A673 (cell line): ENCODE results near the gene SKIC3. TPM values are rescaled to one million over a fixed set of nuclear protein-coding genes. Genes with fewer than 3 reads are reported as not detected.

Source experiments
- BruUV-seq: library from RNA; stranded (reverse); fragments of 400-500 nt; replicated peaks from 2 replicates; lab custom pipeline; 2021; lab: Mats Ljungman, UMichigan
- CTCF ChIA-PET: fragments of 300-600 bp; sonication (Branson Sonifier 250); formaldehyde crosslinking; loops from one replicate; lab custom pipeline; 2022; ENCODE audit warnings: antibody characterized with exemption; lab: Charles Lee
- POLR2A ChIA-PET: fragments of 300-600 bp; sonication (Branson Sonifier 250); formaldehyde crosslinking; loops from one replicate; lab custom pipeline; 2022; ENCODE audit warnings: antibody characterized with exemption; ENCODE audit not compliant: low non-redundant PET; lab: Charles Lee
- DNase-seq: peaks from one replicate; pipeline ENCODE4 v3.0.0-alpha.2; 2015; ENCODE audit warnings: low spot score
- H3K27ac ChIP-seq: fragments of 200-600 bp; sonication (generic); 2 replicates; pipeline ENCODE4 v1.5.1; 2016; ENCODE audit warnings: mixed run types, low read depth, mild to moderate bottlenecking, mixed read lengths, antibody characterized with exemption, low read length; ENCODE audit not compliant: poor library complexity, severe bottlenecking
- H3K27me3 ChIP-seq: fragments of 200-600 bp; sonication (generic); replicated peaks from 2 replicates; pipeline ENCODE4 v1.6.1; 2017; ENCODE audit warnings: mixed run types, low read depth, mild to moderate bottlenecking, mixed read lengths, antibody characterized with exemption, low read length; ENCODE audit not compliant: insufficient read depth, poor library complexity
- H3K36me3 ChIP-seq: fragments of 200-600 bp; sonication (generic); 2 replicates; pipeline ENCODE4 v1.6.1; 2016; ENCODE audit warnings: mixed run types, mild to moderate bottlenecking, mixed read lengths, antibody characterized with exemption, low read length; ENCODE audit not compliant: insufficient read depth, poor library complexity, severe bottlenecking
- H3K4me1 ChIP-seq: fragments of 200-600 bp; sonication (generic); 2 replicates; pipeline ENCODE4 v1.6.1; 2017; ENCODE audit warnings: mixed run types, mild to moderate bottlenecking, mixed read lengths, antibody characterized with exemption, low read length; ENCODE audit not compliant: insufficient read depth, poor library complexity, severe bottlenecking
- H3K4me3 ChIP-seq: fragments of 200-600 bp; sonication (generic); 2 replicates; pipeline ENCODE4 v1.5.1; 2016; ENCODE audit warnings: low read depth, mixed run types, mild to moderate bottlenecking, mixed read lengths, low read length; ENCODE audit not compliant: poor library complexity, severe bottlenecking
- H3K9me3 ChIP-seq: fragments of 200-600 bp; sonication (generic); 2 replicates; pipeline ENCODE4 v1.6.1; 2016; ENCODE audit warnings: mixed run types, low read depth, mild to moderate bottlenecking, mixed read lengths, antibody characterized with exemption, low read length; ENCODE audit not compliant: poor library complexity, severe bottlenecking
- CTCF ChIP-seq: fragments of 300-800, 200-600 bp; sonication (generic); conservative IDR thresholded peaks from 2 replicates; pipeline ENCODE4 v1.5.1; 2017; ENCODE audit warnings: low read depth, mild to moderate bottlenecking, antibody characterized with exemption, low read length, moderate library complexity, mixed read lengths
- EZH2 ChIP-seq: fragments of 200-600 bp; sonication (generic); IDR thresholded peaks from 2 replicates; pipeline ENCODE4 v1.6.1; 2017; ENCODE audit warnings: borderline replicate concordance, low read depth, mild to moderate bottlenecking, mixed read lengths, antibody characterized with exemption, low read length; ENCODE audit not compliant: poor library complexity, severe bottlenecking
- intact Hi-C: fragments of 100-400 bp; cut with micrococcal nuclease; formaldehyde crosslinking; loops from one replicate; pipeline ENCODE4 v1.10.0; 2022; ENCODE audit not compliant: unreplicated experiment
- total RNA-seq: library from RNA; stranded (reverse); gene quantifications from 2 replicates; pipeline ENCODE4 v1.2.3, GENCODE V29; 2021

The SKIC3 gene
- total RNA-seq, 1 experiment from 2014 or later: 91.0 TPM

DNA sequence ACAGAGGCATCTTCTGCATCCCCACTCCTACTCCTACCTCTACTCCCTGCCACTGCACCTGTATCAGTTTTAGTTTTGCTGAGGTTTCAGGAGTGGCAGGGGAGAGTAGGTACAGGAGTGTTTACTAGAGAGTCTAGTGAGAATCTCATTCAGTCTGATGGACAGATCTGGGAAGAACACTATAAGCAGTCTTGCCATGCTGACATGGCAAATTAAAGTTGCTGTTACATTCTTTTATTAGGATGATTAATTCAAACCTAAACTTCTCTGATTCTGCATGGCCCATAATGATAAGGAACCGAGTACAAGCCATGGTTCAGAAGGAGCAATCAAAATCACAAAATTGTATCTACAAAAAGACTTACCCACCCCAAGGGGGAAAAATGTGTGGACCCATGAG is 7.5 kb upstream of the SKIC3 start:
- Histone ChIP-seq H3K27ac (no peak overlapping the region), H3K4me3 (no peak overlapping the region), H3K9me3 (no peaks in the 10 kb centered on the region), H3K36me3 (no peaks in the 10 kb centered on the region), H3K4me1 (no peaks in the 10 kb centered on the region), H3K27me3 (no peaks in the 10 kb centered on the region)
- TF ChIP-seq EZH2 (no peak), CTCF (no peak)
- BruUV-seq: no TSS peak
- POLR2A ChIA-PET: no interaction called here
- intact Hi-C loops: no loop called here
- DNase-seq: no peak
- CTCF ChIA-PET: no interaction called here

DNA sequence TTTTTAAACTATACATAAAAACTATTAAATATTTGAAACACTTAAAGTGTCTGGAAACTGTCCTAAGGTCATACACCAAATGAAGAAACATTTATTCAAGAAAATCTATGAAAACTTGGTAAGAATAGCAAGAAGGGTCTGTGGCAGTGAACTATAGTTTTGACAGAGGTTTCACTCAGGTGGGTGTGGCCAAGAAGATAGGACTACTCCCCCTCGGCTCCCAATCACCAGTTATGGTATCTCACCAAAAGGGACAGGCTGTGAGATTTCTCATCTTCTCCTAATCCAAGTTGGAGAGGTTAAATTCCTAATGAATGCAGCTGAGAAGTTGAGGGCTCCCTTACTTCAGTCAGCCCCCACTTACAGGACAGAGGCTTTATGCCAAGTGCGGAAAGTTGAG is 3.1 kb upstream of the SKIC3 start:
- H3K9me3 ChIP-seq: no peaks in the 10 kb centered on the region
- H3K4me3 ChIP-seq: no peak overlapping the region
- H3K27me3 ChIP-seq: no peaks in the 10 kb centered on the region
- TF ChIP-seq EZH2: no peak
- no peak for TF ChIP-seq CTCF
- peaks cover 7% of the 10 kb centered on the region for H3K4me1 ChIP-seq
- H3K36me3 ChIP-seq: peaks cover 2% of the 10 kb centered on the region
- ChIA-PET CTCF (no interaction called here), POLR2A (no interaction called here)
- H3K27ac ChIP-seq: no peak overlapping the region
- intact Hi-C loops: loop anchor here (10.0 kb wide), 1 partner anchor 287 kb away; no protein-coding TSS in a partner anchor
- no TSS peak for BruUV-seq
- DNase-seq: no peak

DNA sequence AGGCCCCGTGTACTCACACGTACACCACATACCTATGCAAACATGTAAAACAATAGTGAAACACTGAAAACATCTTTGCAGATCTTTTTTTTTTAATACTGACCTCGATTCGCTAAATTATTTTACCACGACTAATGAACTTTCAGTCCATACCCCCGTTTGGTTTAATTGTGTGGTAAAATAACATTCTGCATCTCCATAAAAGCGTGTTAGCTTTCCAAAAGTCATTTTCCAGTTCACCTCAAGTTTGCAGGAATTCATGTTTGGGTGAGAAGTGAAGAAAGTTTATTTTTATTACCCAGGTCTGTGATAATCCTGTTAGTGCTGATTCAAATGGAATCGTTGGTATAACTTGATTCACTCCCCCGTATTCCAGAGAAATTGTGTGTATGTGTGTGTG is 776 bp upstream of the SKIC3 start:
- no peaks in the 10 kb centered on the region for H3K9me3 ChIP-seq
- H3K36me3 ChIP-seq: peaks cover 7% of the 10 kb centered on the region
- no peaks in the 10 kb centered on the region for H3K27me3 ChIP-seq
- POLR2A ChIA-PET: no interaction called here
- peaks cover 7% of the 10 kb centered on the region for H3K4me1 ChIP-seq
- CTCF ChIA-PET: no interaction called here
- H3K4me3 ChIP-seq: peak overlapping the region; percentile 66
- intact Hi-C loops: loop anchor here (10.0 kb wide), 1 partner anchor 289 kb away; no protein-coding TSS in a partner anchor
- TF ChIP-seq CTCF (no peak), EZH2 (no peak)
- DNase-seq: no peak
- H3K27ac ChIP-seq: peak overlapping the region; percentile 59
- BruUV-seq: no TSS peak
